HFFc6 (cell line): Measurements from ENCODE around the gene RFC3. TPM values are rescaled to one million over a fixed set of nuclear protein-coding genes. Genes with fewer than 3 reads are reported as not detected.

Experiments
- DNase-seq: peaks from one replicate; pipeline ENCODE4 v3.0.0-alpha.2; 2018
- H3K27ac Mint-ChIP-seq: 2 replicates; pipeline ENCODE4 v1.8.0; 2020; ENCODE audit warnings: mild to moderate bottlenecking, mixed read lengths
- H3K27me3 Mint-ChIP-seq: 2 replicates; pipeline ENCODE4 v1.8.0; 2021; ENCODE audit warnings: mild to moderate bottlenecking, moderate library complexity, mixed read lengths; ENCODE audit not compliant: insufficient read depth
- H3K36me3 Mint-ChIP-seq: 2 replicates; pipeline ENCODE4 v1.8.0; 2021; ENCODE audit warnings: low read depth, mixed read lengths
- H3K4me1 Mint-ChIP-seq: 2 replicates; pipeline ENCODE4 v1.8.0; 2020; ENCODE audit warnings: low read depth, mixed read lengths
- H3K4me3 Mint-ChIP-seq: 2 replicates; pipeline ENCODE4 v1.8.0; 2020; ENCODE audit warnings: mild to moderate bottlenecking, moderate library complexity, mixed read lengths
- H3K9me3 Mint-ChIP-seq: 2 replicates; pipeline ENCODE4 v1.8.0; 2020; ENCODE audit warnings: mild to moderate bottlenecking, mixed read lengths
- total RNA-seq, 6 experiments: library from RNA; stranded (reverse); fragmentation: NEBNext Ultra II Directional; extraction: Animal tissue kit (Norgen Biotek cat#: 25700); gene quantifications; 2 replicates in 1 of 6; 3 replicates in 5 of 6; pipeline ENCODE4 v1.2.3, GENCODE V29; 2021
- TF ChIP-seq, protein P1 (sequence below): fragments of 200-600 bp; sonication (generic); IDR thresholded peaks from 2 replicates; pipeline ENCODE4 v1.5.0; 2021; ENCODE audit warnings: antibody characterized with exemption, mild to moderate bottlenecking

Gene RFC3
- total RNA-seq, 6 experiments from 2014 or later, result 8.8 to 16.2 (median 15.1) TPM

DNA sequence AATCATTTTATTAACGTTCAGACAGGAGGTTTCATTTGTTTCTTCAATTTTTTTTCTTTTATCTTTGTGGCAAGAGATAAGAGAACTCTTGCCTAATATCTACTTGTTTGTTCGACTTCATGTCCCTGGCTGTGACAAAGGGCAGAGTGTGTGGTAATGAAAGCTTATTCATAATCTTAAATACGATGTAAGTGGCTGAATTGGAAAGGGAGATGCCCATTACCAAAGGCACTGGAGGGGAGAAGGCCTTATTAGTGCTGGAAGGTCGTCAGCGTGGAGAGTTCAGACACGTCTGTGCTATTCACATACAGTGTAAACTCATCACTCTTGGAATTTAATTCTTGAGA is 54.0 kb downstream of the RFC3 start:
- H3K9me3 Mint-ChIP-seq, result no peaks in the 10 kb centered on the region
- no peaks in the 10 kb centered on the region for H3K36me3 Mint-ChIP-seq
- H3K4me1 Mint-ChIP-seq, result no peaks in the 10 kb centered on the region
- no peak overlapping the region for H3K4me3 Mint-ChIP-seq
- no peak for DNase-seq
- no peak overlapping the region for H3K27ac Mint-ChIP-seq
- no peaks in the 10 kb centered on the region; the same call in 1 of the 2 replicates for H3K27me3 Mint-ChIP-seq
- TF ChIP-seq, protein P1, sequence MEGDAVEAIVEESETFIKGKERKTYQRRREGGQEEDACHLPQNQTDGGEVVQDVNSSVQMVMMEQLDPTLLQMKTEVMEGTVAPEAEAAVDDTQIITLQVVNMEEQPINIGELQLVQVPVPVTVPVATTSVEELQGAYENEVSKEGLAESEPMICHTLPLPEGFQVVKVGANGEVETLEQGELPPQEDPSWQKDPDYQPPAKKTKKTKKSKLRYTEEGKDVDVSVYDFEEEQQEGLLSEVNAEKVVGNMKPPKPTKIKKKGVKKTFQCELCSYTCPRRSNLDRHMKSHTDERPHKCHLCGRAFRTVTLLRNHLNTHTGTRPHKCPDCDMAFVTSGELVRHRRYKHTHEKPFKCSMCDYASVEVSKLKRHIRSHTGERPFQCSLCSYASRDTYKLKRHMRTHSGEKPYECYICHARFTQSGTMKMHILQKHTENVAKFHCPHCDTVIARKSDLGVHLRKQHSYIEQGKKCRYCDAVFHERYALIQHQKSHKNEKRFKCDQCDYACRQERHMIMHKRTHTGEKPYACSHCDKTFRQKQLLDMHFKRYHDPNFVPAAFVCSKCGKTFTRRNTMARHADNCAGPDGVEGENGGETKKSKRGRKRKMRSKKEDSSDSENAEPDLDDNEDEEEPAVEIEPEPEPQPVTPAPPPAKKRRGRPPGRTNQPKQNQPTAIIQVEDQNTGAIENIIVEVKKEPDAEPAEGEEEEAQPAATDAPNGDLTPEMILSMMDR, result no peak

DNA sequence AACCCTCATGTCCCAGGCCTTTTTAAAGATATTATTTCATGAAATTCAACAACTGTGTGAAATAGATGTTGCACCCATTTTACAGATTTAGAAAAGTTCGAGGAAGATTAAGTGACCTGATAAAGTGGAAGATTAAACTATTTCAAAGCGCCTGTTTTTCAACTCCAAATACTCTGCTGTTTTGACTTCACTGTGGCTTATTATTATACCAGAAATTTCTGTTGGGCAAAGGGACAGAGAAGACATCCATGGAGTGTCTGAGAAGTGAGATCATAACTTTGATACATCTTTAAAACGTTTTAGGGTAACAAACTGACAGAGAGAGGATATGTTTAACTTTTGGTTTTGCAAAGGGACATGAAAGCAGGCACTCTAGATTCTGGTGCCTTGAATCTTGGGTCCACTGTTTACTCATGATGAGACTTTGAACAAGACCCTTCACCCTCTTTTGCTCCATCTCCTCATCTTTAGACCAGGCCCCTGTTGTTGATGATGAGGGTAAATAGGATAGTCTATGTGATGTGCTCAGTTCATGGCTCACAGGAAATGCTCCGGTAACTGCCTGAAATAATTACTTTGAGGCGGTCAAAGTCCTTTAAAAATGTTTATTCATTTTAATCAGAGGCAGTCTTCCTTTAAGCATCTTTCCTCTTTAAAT is 55.4 kb downstream of the RFC3 start:
- H3K27me3 Mint-ChIP-seq, result no peaks in the 10 kb centered on the region; the same call in 1 of the 2 replicates
- no peak overlapping the region for H3K27ac Mint-ChIP-seq
- DNase-seq, result no peak
- TF ChIP-seq, protein P1, result no peak
- H3K36me3 Mint-ChIP-seq, result no peaks in the 10 kb centered on the region
- H3K9me3 Mint-ChIP-seq, result no peaks in the 10 kb centered on the region
- no peaks in the 10 kb centered on the region for H3K4me1 Mint-ChIP-seq
- no peak overlapping the region for H3K4me3 Mint-ChIP-seq

DNA sequence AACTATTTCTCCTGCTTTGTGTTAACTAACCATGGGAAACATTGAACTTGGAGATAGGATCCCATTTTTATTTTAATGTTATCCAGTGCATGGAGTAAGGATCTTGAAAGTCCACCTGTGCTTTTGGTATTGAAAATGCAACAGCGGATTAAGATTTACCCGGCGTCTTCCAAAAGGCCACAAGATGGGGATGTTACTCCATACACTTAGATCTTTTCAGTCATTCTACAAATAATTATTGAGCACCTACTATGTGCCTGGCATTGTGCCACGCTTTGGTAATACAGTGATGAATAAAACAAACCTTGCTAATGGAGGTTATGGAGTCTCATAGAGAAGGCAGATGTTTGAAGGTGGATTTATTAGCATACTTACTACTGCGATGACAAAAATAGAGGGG is 56.9 kb downstream of the RFC3 start:
- Mint-ChIP-seq H3K27ac (no peak overlapping the region), H3K27me3 (no peaks in the 10 kb centered on the region; the same call in 1 of the 2 replicates), H3K4me1 (no peaks in the 10 kb centered on the region), H3K4me3 (no peak overlapping the region), H3K9me3 (no peaks in the 10 kb centered on the region), H3K36me3 (no peaks in the 10 kb centered on the region)
- TF ChIP-seq, protein P1, result peak; percentile 53; the same call in 1 of the 2 replicates
- no peak for DNase-seq

DNA sequence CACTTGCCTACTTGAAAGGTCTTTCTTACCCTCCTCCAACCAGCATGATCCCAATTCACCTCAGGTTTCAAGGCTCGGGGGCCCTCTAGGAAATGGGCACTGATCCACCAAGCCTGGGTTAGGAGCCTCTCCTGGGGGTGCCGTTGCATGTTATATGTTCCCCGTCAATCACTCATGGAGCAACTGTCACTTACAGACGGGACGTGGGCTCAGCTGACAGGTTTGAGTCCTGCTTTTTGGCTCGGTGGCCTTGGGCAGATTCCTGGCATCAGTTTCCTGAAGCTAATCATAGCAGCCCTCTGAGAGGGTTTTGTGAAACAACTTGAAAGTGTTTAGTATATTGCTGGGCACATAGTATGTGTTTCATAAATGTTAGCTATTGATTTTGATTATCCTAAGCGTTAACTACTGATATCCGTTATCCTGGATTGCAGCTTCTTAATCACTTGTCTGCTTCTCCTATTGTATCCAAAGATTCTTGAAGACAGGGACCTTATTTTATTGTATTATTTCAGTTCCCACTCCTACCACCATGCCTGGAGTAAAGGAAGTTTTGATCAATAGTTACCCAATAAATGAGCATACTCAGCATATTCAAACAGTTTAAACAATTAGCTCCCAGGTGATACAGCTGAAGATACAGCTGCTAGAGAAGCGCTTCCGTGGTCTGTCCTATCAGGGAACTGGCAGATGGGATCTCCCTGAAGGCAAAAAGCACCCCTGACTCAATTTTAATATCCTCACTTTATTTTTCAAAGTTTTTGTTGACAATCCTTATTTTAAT is 57.9 kb downstream of the RFC3 start:
- Mint-ChIP-seq H3K36me3 (no peaks in the 10 kb centered on the region), H3K4me1 (no peaks in the 10 kb centered on the region), H3K4me3 (no peak overlapping the region), H3K27me3 (no peaks in the 10 kb centered on the region; the same call in 1 of the 2 replicates), H3K9me3 (no peaks in the 10 kb centered on the region), H3K27ac (no peak overlapping the region)
- TF ChIP-seq, protein P1, result no peak
- no peak for DNase-seq

- Mint-ChIP-seq H3K9me3 (no peaks in the 10 kb centered on the region), H3K27ac (no peak overlapping the region), H3K27me3 (no peaks in the 10 kb centered on the region; the same call in 1 of the 2 replicates), H3K4me1 (no peaks in the 10 kb centered on the region), H3K4me3 (no peak overlapping the region), H3K36me3 (no peaks in the 10 kb centered on the region)
- TF ChIP-seq, protein P1, result no peak
- no peak for DNase-seq
These were observed 58.9 kb downstream of the RFC3 start for GRCh38 chr13:33876716-33877394.
